Body of pancreas (tissue), 4 donors: Measurements from ENCODE around the gene SLC6A9.

Experiments
- POLR2A ChIP-seq, 3 donors: fragments of 450-650 bp; IDR thresholded peaks; one replicate each; pipeline ENCODE4 v1.6.1; 2016; ENCODE audit warnings: antibody characterized with exemption in 3 of 3, mild to moderate bottlenecking in 2 of 3
- TF ChIP-seq, protein P1 (sequence below), 7 experiments: fragments of 450-650 bp in 4 of 7; fragments of 200-600 bp in 3 of 7; sonication (generic) in 3 of 7; IDR thresholded peaks; one replicate each; pipeline ENCODE4 v1.5.1; 2016 to 2019; ENCODE audit warnings: antibody characterized with exemption in 7 of 7

GRCh38 chr1:44034976-44035716, 3.9 kb upstream of the SLC6A9 start:
- TF ChIP-seq POLR2A (IDR thresholded peaks at IDR 0.05) = no peak
- TF ChIP-seq, protein P1, sequence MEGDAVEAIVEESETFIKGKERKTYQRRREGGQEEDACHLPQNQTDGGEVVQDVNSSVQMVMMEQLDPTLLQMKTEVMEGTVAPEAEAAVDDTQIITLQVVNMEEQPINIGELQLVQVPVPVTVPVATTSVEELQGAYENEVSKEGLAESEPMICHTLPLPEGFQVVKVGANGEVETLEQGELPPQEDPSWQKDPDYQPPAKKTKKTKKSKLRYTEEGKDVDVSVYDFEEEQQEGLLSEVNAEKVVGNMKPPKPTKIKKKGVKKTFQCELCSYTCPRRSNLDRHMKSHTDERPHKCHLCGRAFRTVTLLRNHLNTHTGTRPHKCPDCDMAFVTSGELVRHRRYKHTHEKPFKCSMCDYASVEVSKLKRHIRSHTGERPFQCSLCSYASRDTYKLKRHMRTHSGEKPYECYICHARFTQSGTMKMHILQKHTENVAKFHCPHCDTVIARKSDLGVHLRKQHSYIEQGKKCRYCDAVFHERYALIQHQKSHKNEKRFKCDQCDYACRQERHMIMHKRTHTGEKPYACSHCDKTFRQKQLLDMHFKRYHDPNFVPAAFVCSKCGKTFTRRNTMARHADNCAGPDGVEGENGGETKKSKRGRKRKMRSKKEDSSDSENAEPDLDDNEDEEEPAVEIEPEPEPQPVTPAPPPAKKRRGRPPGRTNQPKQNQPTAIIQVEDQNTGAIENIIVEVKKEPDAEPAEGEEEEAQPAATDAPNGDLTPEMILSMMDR (IDR thresholded peaks at IDR 0.05) = no peak
